ELR (cell line): ENCODE data around the gene CD79A.
A peak's percentile ranks its signal among the peaks of the same experiment; 100 is the strongest.
"Not testable (repeated sequence)": the region's sequence is repeated elsewhere in the genome, so short reads cannot be mapped to it uniquely, and the experiment has no call there.

Experiments used
- DNase-seq: peaks from one replicate; pipeline ENCODE4 v3.0.0-alpha.2; 2015; ENCODE audit warnings: low read depth

The CD79A gene

DNA sequence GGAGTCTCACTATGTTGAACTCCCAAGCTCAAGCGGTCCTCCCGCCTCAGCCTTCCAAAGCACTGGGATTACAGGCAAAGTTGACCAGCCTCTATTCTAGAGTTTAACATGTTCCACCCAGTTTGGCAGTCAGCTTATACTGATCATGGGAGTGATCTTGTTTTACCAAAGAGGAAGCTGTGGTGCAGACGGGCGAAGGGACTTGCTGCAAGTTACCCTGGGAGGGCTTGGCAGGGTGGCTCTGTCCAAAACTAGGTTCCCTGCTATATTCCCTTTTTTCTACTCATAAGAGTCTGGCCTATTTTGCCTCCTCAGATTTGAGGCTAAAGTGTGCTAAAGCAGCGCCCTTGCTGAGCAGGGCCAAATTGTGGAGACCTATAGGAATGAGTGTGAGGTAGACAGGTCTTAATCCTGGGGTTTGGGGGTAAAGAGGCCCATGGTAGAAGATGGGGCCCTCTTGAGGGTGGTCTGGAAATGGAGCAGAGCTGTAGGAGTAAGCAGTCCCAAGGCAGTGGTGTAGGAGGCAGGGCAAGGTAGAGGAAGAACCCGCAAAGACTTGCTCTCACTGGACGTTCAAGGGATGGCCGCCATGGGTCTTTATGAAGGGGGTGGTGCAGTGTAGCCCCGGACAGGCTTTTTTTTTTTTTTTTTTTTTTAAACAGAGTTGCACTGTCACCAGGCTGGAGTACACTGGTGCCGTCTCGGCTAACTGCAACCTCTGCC, 13.7 kb upstream of the CD79A start:
- no peak for DNase-seq

DNA sequence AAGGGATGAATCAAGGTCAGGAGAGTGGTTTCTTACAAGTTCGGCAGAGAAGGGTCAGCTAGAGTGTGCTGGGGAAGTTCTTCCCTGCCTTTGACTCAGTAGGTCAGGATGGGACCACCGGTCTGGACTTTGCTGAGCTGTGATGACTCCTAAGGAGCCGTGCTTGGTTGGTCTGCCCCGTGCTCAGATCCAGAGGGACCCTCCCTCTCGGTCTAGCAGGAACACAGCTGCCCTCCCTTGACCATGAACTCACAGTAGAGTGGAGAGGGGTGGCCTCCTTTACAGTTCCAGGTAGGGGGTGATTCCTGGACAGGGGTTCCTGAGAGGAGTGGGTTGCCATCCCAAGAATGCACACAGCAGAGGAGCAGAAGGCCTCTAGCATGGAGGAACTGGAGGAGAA, 12.7 kb upstream of the CD79A start:
- no peak for DNase-seq

DNA sequence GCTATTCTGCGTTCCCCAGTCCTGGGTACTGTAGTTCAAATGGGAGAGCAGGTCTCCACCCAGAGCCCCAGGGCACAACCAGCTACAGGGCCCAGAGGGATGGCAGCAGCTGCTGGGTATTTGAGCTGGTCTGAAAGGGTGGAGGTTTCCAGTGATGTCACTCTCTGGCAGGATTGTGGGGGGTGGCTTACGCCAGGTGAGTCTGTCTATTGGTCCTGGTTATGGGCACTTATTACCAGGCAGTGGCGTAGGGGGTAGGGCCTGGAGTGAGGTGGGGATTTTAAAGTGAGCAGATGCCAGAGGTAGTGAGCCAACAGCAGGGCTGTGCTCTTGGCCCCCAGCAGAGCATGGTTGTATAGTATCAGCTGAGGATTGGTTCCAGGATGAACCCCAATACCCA, 10.8 kb upstream of the CD79A start:
- no peak for DNase-seq

DNA sequence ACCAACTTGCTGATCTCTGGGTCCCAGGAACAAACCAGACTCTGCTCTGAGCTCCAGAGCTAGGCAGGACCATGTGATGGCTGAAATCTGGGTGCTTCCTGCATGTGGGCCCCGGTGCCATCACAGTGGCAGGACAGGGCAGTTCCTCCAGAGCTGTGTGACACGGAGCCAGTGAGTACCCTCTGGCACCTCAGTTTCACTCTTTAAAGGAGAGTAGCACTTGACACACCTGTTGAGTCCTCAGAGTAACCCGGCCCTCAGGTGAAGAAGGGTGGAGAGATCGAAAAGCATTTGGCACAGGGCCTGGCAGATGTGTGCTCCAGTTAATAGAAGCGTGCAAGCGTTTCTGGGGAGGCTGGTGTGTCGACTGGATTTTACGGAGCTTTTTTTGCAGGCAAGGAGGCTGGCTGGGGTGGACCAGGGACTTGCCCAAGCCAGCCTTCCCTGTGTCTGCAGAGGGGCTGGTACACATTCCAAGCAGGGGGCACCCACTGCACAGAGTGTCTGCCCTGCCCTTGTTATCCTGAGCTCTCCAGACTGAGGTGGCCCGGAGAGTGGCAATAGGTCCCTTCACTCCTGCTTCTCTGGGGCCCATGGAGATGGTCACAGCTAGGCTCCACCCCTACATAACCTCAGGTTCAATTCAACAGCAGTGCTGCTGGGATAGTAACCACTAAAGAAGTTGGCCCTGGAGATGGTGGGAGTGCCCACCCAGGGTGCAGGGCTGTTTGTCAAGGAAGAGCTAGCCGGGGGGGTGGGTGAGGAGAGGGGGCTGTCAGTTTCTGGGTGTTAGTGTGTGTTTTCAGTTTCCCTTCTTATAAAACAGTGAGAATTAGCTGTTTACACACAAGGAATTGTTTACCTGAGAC, 8.7 kb upstream of the CD79A start:
- DNase-seq: no peak

DNA sequence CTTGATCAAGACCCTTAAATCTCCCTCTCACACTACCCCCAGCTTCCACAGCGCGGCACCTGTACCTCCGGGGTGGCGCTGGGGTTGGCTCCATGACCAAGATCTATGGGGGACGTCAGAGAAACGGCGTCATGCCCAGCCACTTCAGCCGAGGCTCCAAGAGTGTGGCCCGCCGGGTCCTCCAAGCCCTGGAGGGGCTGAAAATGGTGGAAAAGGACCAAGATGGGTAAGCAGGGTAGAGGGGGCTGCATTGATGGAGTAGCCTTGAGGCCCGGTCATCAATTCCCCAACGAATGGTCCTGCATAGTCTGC, 8.1 kb upstream of the CD79A start:
- DNase-seq: no peak

DNA sequence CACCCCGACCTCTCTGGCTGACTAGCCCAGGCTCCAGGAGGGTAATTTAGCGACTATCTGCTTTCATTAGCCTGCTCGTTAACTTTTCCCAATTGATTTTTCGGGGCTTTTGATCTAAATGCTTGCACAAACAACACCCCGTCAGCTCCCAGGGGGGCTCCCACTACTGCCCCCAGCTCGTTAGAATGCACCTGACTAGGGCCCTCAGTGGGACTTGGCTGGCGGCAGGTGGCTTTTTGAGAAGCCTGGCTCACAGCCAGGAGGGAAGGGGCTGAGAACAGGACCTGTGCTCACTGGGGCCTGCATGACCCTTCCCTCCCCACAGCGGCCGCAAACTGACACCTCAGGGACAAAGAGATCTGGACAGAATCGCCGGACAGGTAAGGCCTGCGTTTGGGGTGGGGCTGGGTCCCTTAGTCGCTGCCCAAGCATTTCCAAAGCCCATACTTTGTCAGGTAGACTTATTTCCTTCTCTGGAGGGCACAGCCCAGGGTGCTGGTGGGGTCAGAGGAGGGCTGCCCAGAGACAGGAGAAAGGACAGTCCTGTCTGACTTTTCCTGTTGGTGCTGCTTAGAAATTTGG, 7.6 kb upstream of the CD79A start:
- no peak for DNase-seq

DNA sequence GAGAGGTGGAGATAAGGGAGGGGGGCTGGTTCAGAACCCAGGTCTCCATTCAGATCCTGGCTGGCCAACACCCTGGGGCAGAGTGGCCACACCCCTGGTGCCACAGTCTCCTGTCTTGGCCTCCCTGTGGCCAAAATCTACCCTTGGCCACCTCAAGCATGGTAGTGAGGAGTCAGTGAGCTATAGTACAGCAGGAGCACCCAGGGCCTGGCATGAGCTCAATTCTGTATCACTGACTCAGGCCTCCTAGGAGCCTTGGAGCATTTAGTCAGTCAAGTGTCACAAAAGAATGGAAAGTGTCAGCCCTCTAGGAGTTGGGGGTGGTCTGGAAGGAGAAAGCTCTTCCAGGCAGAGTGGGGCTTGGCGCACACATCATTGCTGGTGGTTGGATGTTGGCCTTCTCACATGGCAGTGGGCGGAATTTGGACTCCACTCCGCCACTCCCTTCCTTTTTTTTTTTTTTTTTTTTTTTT, 6.6 kb upstream of the CD79A start:
- peak; percentile 67 for DNase-seq

DNA sequence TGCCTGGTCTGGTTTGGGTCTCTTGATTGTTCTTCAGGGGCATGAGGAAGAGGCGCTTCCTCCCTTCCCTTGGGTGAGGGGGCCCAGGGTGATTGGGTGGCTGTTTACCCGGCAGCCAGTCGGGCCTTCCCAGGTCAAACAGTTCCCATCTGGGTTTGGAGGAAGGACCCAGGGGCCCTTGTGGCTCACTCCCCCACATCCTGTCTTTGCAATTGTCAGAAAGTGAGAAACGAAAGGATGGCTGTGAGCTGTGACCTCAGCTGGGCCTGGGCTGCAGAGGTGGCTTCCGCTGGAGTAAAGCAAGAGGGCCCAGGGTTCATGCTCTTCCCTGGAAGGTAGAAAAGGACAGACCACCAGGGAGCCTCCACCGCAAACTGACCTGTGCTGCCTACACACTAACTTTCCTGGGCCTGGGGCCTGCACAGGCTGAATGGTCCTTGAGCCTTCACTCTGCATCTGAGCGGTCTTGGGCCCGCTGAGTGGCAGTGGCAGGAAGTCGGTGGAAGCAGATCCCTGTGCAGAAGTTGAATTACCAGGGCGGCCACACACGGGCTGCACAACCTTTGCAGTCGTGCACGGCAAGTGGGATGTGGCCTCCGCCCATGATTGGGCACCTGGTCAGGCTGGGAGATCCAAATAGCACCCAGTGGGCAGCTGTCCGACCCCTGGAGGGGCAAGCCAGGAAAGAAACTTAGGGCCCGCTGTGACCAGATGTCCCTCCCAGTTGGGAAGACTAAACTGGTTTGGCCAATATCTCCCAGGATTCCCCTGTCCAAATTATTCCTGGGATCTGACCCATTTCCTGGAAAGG, 5.3 kb upstream of the CD79A start:
- DNase-seq: peak; percentile 38

DNA sequence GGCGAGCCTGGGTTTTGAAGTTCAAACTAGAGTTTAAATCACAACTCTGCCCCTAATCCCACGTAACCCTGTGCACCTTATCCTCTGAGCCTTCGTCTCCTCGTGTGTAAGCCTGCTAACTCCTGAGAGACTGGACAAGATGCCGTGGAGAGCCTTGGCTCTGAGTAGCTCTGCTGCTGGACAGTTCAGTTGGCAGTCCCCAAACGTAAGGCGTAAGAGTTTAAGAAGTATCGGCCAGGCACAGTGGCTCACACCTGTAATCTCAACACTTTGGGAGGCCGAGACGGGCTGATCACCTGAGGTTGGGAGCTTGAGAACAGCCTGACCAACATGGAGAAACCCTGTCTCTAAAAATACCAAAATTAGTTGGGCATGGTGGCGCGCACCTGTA, 4.7 kb upstream of the CD79A start:
- DNase-seq: peak; percentile 42

DNA sequence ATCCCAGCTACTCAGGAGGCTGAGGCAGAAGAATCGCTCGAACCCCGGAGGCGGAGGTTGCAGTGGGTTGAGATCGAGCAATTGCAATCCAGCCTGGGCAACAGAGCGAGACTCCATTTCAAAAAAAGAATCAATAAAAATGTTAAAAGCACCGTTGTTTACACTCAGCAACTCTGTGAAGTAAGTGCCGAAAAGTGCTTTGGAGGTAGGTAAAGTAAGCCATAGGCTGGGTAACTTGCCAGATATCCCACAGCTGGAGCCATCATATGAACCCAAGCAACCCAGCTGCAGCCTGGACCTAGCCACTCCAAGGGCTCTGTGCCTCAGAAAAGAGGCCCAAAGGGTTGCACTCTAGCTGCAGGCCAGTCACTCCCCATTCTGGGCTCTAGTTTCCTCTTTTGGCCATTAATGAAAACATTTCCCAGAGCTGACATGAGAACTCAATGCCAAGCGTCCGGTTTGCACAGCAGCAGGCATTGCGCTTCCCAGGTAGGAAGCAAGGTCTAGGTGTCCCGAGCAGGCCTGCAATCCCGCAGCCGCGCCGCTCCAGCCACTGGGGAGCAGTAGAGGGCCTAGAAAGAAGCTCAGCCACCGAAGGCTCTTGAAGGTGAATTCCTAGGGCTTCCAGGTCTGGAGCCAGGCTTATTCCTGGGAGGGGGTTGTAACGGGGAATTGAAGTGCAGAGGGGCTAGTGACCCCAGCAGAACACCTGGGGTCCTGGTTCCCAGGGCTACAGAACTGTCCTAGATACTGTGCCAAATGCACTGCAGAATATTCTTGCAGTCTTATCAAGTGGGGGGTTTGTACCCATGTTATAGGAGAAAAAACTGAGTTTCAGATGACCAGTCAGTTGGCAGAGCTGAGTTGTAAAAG, 4.1 kb upstream of the CD79A start:
- DNase-seq: peak; percentile 84

DNA sequence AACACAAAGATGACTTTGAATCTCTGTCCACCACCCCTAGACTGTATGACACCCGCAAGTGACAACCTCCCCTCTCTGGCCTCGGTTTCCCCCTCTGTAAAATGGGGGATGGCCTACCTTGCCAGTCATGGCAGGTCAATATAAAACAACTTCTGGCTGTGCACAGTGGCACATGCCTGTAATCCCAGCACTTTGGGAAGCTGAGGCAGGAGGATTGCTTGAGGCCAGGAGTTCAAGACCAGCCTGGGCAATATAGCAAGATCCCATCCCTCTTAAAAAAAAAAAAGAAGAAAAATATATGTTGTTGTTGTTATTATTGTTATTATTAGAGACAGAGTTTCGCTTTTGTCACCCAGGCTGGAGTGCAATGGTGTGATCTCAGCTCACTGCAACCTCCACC, 1.1 kb upstream of the CD79A start:
- DNase-seq: not testable (repeated sequence)

DNA sequence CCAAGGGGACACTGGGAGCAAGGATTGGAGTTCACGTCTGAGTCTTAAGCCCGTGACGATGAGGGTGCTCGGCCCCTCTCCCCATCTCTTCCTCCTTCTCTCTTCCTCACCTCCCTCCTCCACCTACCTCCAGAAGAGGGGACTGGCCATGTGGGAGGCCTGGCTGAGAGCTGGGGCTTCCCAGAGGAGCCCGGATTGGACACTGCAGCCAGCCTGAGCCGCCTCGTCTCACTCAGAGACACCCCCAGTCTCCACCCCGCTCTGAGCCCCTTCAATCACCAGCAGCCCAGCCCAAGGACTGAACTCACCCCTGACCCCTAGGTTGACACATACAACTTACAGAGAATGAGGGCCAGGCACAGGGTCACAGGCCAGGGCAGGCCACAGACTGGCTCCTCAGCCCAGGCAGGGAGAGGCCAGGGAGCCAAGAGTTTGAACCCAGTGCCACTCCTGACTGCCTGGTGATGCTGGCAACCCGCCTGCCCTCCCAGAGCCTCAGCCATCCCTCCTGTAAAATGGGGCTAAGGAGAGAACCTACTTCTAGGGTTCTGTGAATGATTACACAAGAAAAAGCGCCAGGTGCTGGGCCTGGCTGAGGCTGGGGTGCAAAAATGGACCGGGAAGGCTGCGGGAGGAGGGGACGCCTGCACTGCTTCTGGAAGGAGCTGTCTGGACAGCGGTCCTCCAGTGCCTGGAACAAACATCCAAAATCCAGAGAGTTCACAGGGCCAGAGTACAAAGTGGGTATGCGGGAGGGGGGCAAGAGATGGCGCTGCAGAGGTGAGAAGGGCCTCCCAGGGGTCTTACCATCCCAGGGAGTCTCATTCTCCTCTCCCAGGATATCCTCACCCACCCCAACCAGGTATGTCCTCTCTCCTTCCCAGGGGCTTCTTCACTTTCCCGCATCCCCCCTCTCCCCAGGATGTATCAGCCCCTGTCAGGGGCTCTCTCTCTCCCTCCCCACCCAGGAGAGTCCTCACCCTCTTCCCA, 1.1 kb downstream of the CD79A start:
- DNase-seq: no peak

DNA sequence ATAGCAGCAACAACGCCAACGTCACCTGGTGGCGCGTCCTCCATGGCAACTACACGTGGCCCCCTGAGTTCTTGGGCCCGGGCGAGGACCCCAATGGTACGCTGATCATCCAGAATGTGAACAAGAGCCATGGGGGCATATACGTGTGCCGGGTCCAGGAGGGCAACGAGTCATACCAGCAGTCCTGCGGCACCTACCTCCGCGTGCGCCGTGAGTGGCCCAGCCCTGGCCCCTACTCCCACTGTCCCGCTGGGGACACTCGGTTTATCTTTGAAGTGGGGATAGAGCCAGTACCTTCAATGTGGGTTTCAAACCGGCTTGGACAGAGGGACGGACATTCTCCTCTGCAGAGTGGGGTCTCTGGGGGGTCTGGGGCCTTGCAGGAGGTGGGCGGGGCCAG, 2.0 kb downstream of the CD79A start:
- no peak for DNase-seq

DNA sequence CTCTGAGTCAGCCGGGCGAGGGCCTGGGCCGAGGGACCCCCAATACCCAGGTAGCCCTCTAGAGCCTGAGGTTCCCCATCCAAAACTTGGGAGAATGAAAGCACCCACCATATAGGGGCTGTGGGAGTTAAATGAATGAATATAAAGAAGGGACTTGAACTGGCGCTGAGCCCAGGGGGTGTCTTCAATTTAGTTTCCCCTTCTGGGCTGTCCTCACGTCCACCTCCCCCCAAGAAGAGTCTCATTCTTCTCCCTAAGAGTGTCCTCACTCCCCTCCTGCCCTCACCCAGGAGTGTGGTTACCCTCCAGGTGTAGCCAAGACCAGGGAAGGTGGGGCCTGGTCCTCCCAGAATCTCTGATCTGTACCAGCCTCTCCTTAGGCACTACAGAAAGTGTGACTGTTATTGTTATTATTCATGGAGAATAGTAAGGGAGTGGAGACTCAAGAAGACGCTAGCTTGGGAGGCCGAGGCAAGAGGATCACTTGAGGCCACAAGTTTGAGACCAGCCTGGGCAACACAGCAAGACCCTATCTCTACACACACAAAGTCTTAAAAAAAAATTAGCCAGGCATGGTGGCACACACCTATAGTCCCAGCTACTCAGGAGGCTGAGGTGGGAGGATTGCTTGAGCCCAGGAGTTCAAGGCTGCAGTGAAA, 2.7 kb downstream of the CD79A start:
- no peak for DNase-seq

DNA sequence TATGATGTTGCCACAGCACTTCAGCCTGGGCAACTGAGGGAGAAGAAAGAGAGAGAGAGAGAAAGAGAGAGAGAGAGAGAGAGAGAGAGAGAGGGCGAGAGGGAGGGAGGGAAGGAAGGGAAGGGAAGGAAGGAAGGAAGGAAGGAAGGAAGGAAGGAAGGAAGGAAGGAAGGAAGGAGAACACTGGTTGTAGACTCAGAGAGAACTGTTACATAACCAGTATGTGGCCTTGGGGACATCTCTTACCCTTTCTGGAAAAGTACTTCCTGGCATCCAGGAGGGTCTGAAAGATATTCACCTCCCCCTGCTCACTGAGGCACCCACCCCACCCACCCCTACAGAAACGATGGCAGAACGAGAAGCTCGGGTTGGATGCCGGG, 3.2 kb downstream of the CD79A start:
- DNase-seq: no peak

DNA sequence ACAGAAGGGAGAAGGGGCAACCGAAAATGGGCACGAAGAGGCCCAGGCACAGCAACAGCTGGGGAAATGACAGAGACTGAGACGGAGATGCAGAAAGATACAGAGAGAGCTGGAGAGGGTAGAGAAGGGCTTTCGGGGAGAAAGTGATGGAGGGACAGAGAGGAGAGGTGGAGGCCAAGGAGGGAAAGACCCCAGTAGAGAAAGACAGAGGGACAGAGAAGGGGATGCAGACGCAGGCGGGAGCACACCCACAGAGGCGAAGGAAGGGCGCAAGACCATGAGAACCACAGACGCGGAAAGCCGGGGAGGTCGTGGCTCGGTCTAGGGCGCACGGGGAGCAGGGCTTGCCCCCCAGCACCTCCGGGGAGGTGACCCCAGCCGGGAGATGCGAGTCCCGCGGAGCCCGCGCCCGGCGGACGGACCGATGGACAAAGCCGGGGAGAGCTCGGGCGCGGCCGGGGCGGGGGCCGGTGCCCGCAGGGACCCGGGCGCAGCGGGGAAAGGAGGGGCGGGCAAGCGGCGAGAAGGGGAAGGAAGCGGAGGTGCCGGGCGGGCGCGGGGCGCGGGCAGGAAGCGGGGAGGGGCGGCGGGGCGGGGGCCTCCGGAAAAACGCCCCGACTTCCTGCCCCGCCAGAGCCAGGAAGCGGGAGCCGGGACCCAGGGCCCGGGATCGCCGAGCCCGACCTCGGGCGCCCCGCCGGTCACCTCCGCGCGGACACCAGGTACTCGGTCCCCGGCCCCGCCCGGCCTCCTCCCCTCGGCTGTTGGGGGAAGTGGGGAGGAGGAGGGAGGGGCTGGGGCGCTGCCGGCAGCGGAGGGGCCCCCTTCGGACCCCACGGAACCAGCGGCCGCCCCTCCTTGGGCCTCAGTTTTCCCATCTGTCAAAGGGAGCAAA, 5.7 kb downstream of the CD79A start, which contains the start of gene ARHGEF1:
Gene ARHGEF1 (plus strand): TSS at position 617 of the 895 bp plus-strand sequence. CDS start 4,899 bp downstream, outside the sequence.
- peak; percentile 63 for DNase-seq

DNA sequence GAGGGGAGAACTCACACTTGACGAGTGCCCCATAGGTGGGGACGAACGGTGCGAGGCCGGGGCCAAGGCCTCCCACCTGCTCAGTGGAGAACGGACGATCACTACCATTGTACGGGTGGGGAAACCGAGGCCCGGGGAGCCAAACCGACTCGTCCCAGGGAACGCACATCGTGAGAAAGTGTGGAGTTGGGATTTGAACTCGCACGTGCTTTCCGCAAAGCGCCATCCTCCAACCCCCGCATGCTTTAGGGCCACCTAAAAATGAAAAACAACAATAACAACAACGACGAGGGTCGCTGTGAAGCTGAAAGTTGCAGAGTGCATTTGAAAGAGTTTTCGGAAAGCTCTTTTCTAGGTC, 6.4 kb downstream of the CD79A start:
- DNase-seq: no peak
